ENCODE measurements around the gene PRAF2.

PRAF2 gene

GRCh38 chrX:49106296-49106695, 32.5 kb upstream of the PRAF2 start:
- Histone ChIP-seq H3K9ac (no peak overlapping the region), H3K4me3 (no peak overlapping the region), H3K27me3 (peaks cover 14% of the 10 kb centered on the region; the same call in 1 of the 2 replicates), H3K4me2 (no peak overlapping the region), H4K20me1 (no peaks in the 10 kb centered on the region), H3K27ac (no peak overlapping the region), H3K36me3 (peaks cover 21% of the 10 kb centered on the region), H3K4me1 (peaks cover 4% of the 10 kb centered on the region; the same call in 1 of the 2 replicates), H3K9me3 (no peaks in the 10 kb centered on the region)
- TF ChIP-seq Cebpa-rat (IDR thresholded peaks at IDR 0.05), result no peak

- H3K4me1 ChIP-seq, result peaks cover 10% of the 10 kb centered on the region; the same call in 1 of the 2 replicates
- 0 out of 2 replicates have a peak, but pooled peaks cover 5% of the 10 kb centered on the region for H3K27me3 ChIP-seq
- no peaks in the 10 kb centered on the region for H4K20me1 ChIP-seq
- peaks cover 4% of the 10 kb centered on the region; the same call in 1 of the 2 replicates for H3K36me3 ChIP-seq
- H3K4me2 ChIP-seq, result no peak overlapping the region
- no peak overlapping the region for H3K27ac ChIP-seq
- no peaks in the 10 kb centered on the region for H3K9me3 ChIP-seq
- TF ChIP-seq Cebpa-rat (IDR thresholded peaks at IDR 0.05), result no peak
- H3K9ac ChIP-seq, result no peak overlapping the region
- no peak overlapping the region for H3K4me3 ChIP-seq
Observed at GRCh38 chrX:49103637-49104036, 29.8 kb upstream of the PRAF2 start.

GRCh38 chrX:49102190-49102589, 28.4 kb upstream of the PRAF2 start:
- 0 out of 2 replicates have a peak, but pooled peaks cover 5% of the 10 kb centered on the region for H3K27me3 ChIP-seq
- H4K20me1 ChIP-seq, result no peaks in the 10 kb centered on the region
- H3K36me3 ChIP-seq, result peaks cover 4% of the 10 kb centered on the region; the same call in 1 of the 2 replicates
- H3K27ac ChIP-seq, result no peak overlapping the region
- no peak overlapping the region for H3K4me2 ChIP-seq
- no peak overlapping the region for H3K9ac ChIP-seq
- no peaks in the 10 kb centered on the region for H3K9me3 ChIP-seq
- H3K4me1 ChIP-seq, result peaks cover 10% of the 10 kb centered on the region; the same call in 1 of the 2 replicates
- H3K4me3 ChIP-seq, result no peak overlapping the region
- TF ChIP-seq Cebpa-rat (IDR thresholded peaks at IDR 0.05), result no peak

GRCh38 chrX:49101629-49101984, 27.8 kb upstream of the PRAF2 start:
- H4K20me1 ChIP-seq, result no peaks in the 10 kb centered on the region
- peak overlapping the region; percentile 64 for H3K9ac ChIP-seq
- H3K4me2 ChIP-seq, result peak overlapping the region; percentile 70
- H3K36me3 ChIP-seq, result peaks cover 4% of the 10 kb centered on the region; the same call in 1 of the 2 replicates
- H3K9me3 ChIP-seq, result no peaks in the 10 kb centered on the region
- peak overlapping the region; percentile 70 for H3K4me3 ChIP-seq
- peaks cover 10% of the 10 kb centered on the region; the same call in 1 of the 2 replicates for H3K4me1 ChIP-seq
- peak overlapping the region; percentile 43; the same call in 1 of the 2 replicates for H3K27ac ChIP-seq
- TF ChIP-seq Cebpa-rat (IDR thresholded peaks at IDR 0.05), result no peak
- H3K27me3 ChIP-seq, result 0 out of 2 replicates have a peak, but pooled peaks cover 5% of the 10 kb centered on the region

- Histone ChIP-seq H3K27me3 (0 out of 2 replicates have a peak, but pooled peaks cover 3% of the 10 kb centered on the region), H3K27ac (peak overlapping the region; percentile 79), H3K4me1 (peaks cover 10% of the 10 kb centered on the region; the same call in 1 of the 2 replicates), H3K36me3 (no peaks in the 10 kb centered on the region), H3K4me3 (peak overlapping the region; percentile 70), H3K9me3 (no peaks in the 10 kb centered on the region), H4K20me1 (no peaks in the 10 kb centered on the region), H3K4me2 (peak overlapping the region; percentile 77), H3K9ac (peak overlapping the region; percentile 80)
- no peak for TF ChIP-seq Cebpa-rat (IDR thresholded peaks at IDR 0.05)
Observed at GRCh38 chrX:49100704-49101628, 27.2 kb upstream of the PRAF2 start.

- no peaks in the 10 kb centered on the region for H3K36me3 ChIP-seq
- no peaks in the 10 kb centered on the region for H3K9me3 ChIP-seq
- peaks cover 6% of the 10 kb centered on the region; the same call in 1 of the 2 replicates for H3K4me1 ChIP-seq
- H3K27ac ChIP-seq, result no peak overlapping the region
- no peaks in the 10 kb centered on the region for H4K20me1 ChIP-seq
- H3K27me3 ChIP-seq, result peaks cover 15% of the 10 kb centered on the region; the same call in 1 of the 2 replicates
- no peak for TF ChIP-seq Cebpa-rat (IDR thresholded peaks at IDR 0.05)
- no peak overlapping the region for H3K9ac ChIP-seq
- no peak overlapping the region for H3K4me3 ChIP-seq
- no peak overlapping the region for H3K4me2 ChIP-seq
Observed at GRCh38 chrX:49096419-49096818, 22.6 kb upstream of the PRAF2 start.

GRCh38 chrX:49089553-49089952, 15.8 kb upstream of the PRAF2 start:
- Histone ChIP-seq H3K4me2 (no peak overlapping the region), H3K36me3 (no peaks in the 10 kb centered on the region), H3K9me3 (no peaks in the 10 kb centered on the region), H4K20me1 (no peaks in the 10 kb centered on the region), H3K27ac (no peak overlapping the region), H3K27me3 (peaks cover 43% of the 10 kb centered on the region), H3K4me1 (no peaks in the 10 kb centered on the region), H3K9ac (no peak overlapping the region), H3K4me3 (no peak overlapping the region)
- no peak for TF ChIP-seq Cebpa-rat (IDR thresholded peaks at IDR 0.05)

GRCh38 chrX:49082271-49082871, 8.6 kb upstream of the PRAF2 start:
- no peak overlapping the region for H3K27ac ChIP-seq
- no peak overlapping the region for H3K4me2 ChIP-seq
- no peaks in the 10 kb centered on the region for H3K4me1 ChIP-seq
- peaks cover 23% of the 10 kb centered on the region; the same call in 1 of the 2 replicates for H3K27me3 ChIP-seq
- TF ChIP-seq Cebpa-rat (IDR thresholded peaks at IDR 0.05), result no peak
- H3K9me3 ChIP-seq, result no peaks in the 10 kb centered on the region
- no peak overlapping the region for H3K9ac ChIP-seq
- no peaks in the 10 kb centered on the region for H4K20me1 ChIP-seq
- no peak overlapping the region for H3K4me3 ChIP-seq
- peaks cover 7% of the 10 kb centered on the region; the same call in 1 of the 2 replicates for H3K36me3 ChIP-seq

- H3K4me3 ChIP-seq, result peak within 1 kb of the TSS; percentile 72
- no peak for TF ChIP-seq Cebpa-rat (IDR thresholded peaks at IDR 0.05)
- H3K9ac ChIP-seq, result peak within 1 kb of the TSS; percentile 78
- H3K27ac ChIP-seq, result peak within 1 kb of the TSS; percentile 80
- H3K9me3 ChIP-seq, result no peaks in the 10 kb centered on the region
- peaks cover under 1% of the 10 kb centered on the region; the same call in 1 of the 2 replicates for H3K4me1 ChIP-seq
- no peaks in the 10 kb centered on the region for H4K20me1 ChIP-seq
- peaks cover 7% of the 10 kb centered on the region; the same call in 1 of the 2 replicates for H3K36me3 ChIP-seq
- H3K27me3 ChIP-seq, result peaks cover 14% of the 10 kb centered on the region; the same call in 1 of the 2 replicates
- H3K4me2 ChIP-seq, result peak within 1 kb of the TSS; percentile 85
Observed at GRCh38 chrX:49079489-49080428, 6.0 kb upstream of the PRAF2 start, which contains the start of gene WDR45. TSS of gene WDR45 (minus strand) at chrX:49079887. CDS start at chrX:49078095, 1,792 bp downstream.

Data from BLaER1 (cell line).